ENCODE measurements around the gene PPL.
"Not testable (repeated sequence)": the region's sequence is repeated elsewhere in the genome, so short reads cannot be mapped to it uniquely, and the experiment has no call there.

The PPL gene, protein sequence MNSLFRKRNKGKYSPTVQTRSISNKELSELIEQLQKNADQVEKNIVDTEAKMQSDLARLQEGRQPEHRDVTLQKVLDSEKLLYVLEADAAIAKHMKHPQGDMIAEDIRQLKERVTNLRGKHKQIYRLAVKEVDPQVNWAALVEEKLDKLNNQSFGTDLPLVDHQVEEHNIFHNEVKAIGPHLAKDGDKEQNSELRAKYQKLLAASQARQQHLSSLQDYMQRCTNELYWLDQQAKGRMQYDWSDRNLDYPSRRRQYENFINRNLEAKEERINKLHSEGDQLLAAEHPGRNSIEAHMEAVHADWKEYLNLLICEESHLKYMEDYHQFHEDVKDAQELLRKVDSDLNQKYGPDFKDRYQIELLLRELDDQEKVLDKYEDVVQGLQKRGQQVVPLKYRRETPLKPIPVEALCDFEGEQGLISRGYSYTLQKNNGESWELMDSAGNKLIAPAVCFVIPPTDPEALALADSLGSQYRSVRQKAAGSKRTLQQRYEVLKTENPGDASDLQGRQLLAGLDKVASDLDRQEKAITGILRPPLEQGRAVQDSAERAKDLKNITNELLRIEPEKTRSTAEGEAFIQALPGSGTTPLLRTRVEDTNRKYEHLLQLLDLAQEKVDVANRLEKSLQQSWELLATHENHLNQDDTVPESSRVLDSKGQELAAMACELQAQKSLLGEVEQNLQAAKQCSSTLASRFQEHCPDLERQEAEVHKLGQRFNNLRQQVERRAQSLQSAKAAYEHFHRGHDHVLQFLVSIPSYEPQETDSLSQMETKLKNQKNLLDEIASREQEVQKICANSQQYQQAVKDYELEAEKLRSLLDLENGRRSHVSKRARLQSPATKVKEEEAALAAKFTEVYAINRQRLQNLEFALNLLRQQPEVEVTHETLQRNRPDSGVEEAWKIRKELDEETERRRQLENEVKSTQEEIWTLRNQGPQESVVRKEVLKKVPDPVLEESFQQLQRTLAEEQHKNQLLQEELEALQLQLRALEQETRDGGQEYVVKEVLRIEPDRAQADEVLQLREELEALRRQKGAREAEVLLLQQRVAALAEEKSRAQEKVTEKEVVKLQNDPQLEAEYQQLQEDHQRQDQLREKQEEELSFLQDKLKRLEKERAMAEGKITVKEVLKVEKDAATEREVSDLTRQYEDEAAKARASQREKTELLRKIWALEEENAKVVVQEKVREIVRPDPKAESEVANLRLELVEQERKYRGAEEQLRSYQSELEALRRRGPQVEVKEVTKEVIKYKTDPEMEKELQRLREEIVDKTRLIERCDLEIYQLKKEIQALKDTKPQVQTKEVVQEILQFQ (N-terminal part only)

DNA sequence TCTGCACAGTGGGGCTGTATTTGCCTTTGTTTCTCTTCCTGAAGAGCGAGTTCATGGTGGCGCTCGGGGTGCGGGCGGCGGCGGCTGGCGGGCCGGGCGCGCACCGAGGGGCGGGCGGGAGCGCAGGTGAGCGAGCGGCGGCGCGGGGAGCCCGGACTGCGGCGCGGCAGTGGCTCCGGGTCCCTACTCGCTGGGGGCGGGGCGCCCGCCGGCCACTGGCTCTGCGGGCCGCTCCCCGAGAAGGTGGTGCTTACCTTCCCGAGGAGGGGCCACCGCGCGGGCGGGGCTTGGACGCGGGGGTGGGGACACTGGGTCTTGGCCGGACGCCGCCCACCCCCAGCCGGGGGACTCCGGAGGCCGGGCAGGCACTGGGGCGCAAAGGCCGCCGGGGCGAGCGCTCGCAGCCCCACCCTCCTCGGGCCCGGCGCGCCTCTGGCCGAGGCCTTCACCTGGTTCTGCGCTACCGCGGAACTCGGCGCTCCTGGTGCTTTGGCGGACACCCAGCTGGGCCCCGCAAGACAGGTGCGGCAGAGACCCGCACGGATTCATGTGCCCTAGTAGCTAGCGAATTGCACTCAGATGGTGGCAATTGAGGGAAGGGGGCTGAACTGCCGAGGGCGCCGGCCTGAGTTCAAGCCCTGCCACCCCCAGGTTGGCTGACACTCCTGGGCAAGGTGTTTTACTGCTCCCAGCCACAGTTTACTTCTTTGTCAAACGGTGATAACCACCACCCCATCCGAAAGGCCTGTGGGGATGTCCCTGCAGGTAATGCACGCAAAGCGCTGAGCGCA is at the start of gene PPL:
PPL (minus strand) TSS at position 158 of the 791 bp plus-strand sequence; CDS start at position 55, 103 bp downstream.
- peak; percentile 64 for DNase-seq

DNA sequence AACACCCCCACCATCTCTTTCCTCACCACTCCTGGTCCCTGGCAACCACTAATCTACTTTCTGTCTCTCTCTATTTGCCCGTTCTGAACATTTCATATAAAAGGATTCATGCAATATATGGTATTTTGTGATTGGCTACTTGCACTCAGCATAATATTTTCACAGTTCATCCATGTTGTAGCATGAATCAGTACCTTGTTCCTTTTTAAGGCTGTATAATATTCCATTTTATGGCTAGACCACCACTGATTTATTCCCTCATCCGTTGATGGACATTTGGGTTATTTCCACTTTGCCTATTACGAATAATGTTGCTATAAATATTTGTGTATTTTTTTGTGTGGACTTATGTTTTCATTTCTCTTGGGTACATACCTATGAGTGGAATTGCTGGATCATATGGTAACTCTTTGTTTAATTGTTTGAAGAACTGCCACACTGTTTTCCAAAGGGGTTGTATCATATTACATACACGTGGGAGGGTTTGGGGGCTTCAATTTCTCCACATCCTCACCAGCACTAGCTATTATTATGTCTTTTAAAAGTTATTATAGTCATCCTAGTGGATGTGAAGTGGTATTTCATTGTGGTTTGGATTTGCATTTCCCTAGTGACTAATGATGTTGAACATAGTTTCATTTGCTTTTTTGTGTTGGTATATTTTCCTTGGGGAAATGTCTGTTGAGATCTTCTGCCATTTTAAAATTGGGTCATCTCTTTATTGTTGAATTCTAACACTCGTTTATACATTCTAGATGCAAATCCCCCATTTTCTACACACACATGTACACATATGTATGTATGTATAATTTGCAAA is 47.4 kb upstream of the PPL start:
- no peak for DNase-seq

DNA sequence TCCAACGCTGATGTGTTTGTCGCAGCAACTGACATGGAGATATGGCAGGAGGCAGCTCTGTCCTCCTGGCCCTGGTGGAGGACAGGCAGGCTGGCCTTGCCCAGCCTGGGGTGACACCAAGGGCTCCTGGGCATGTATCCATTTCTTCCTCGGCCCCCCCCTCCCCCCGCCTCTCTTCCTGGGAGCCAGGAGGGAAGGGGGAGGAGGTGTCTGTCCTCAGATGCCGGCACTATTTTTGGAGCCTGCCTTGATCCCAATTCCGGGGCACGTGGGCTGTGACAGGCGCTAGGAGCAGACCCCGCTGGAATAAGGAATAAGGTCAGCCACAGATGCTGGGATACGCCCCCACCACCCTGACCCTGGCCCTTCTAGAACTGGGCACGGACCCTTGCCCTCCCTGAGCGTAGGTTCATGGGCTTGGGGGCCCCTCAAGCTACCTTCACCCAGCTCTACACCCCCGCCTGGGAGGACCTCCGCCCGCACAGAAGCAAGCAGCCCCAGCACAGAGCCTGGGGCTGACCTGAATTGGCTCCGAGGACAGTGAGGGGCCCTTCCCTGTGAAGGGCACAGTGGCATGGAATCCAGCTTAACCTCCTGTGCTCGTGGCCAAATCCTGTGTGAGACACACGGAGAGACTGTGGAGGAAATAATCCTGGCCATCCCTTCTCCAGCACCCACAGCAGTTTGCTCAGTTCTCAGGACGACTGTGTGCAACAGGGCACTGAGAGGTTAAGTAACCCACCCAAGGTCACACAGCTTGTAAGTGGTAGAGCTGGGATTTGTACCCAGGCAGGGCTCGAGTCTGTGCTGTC is 45.3 kb upstream of the PPL start:
- DNase-seq = no peak

DNA sequence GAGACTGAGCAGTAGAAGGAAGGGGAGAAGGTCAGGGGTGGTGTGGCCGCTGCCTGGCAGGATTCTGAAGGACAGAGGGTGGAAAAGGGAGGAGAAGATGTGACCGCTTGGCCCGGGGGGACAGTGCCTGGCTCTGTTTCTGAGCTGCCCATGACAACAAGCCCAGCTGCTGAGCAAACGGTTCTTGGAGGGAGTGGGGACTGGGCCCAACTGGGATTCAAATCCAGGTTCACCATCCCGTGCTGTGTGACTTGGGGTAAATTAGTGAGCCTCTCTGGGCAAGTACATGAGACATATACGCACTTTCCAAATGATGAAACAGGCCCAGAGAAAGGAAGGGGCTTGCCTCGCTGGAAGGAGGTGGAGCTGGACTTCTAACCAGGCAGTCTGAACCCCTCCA is 44.5 kb upstream of the PPL start:
- DNase-seq = no peak

DNA sequence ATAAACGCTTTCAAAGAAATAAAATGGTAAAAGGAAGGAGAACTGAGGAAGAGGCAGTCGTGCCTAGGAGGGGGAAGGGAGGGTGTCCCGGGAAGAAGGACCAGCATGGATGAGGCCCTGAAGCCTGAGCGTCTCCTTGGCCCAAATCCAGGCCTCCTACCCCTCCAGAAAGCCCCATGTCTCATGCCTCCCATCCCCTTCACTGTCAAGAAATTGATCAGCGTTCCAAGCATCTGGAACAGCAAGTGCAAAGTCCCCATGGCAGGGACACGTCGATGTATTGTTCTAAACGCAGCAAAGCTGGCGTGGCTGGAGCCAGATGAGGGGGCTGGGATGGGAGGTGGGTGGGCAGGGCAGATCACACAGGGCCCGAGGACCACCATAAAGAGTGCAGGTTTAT is 43.7 kb upstream of the PPL start:
- no peak for DNase-seq

DNA sequence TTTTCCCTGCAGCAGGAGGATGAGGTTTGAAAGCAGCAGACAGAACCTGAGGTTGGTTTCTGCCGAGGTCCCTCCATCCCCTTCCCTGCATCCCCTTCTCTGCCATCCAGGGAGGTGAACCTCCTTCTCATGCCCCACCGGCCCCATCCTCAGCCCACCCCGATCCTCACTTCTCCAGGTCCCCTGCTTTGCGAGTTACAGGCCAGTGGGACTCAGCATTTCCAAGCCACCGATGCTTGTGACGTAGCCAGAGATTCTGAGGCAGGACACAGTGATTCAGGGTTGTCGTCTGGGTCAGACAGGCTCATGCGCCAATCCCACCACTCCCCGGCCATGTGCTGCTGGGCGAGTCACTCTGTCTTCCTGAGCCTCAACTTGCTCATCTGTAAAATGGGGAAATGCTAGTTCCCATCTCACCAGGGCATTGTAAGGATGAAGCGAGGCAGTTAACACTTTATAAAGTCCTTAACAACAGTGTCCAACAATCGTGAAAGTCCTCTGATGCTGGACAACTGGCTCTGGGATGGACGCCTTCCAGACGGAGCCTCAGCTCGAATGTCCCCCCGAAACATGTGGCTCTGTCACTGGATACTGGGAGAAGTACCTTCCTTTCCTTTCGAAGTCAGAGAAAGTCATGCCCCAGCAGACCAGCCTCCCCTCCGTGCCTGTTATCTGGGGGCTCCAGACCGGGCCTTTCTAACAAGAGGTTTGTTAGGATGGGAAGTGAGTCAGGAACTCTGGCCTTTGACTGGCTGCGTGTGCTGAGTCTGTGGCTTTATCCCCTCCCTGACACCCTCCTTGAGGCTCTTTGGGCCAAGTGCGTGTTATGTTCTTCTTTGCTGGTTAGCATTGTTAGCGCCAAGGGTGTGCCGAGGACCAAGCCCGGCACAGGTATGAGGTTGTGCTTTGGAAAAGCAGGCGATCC is 43.0 kb upstream of the PPL start:
- no peak for DNase-seq

DNA sequence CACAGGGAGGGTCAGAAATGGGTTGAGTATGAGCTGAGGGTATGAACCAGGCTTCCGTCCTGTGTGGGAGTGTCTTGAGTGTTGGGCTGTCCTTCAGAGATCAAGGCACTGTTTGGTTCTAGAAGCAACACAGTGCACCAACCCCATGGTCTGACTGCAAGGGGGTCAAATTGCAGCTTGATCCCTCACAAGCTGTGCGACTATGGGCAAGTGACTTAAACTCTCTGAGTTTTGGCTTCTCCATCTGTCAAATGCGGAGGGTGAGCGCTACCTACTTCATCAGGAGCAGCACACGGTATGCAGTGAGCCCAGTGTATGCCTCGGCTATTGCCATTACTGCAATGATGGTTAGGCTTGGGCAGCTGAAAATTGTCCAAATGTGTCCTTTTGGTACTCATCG is 42.2 kb upstream of the PPL start:
- no peak for DNase-seq

DNA sequence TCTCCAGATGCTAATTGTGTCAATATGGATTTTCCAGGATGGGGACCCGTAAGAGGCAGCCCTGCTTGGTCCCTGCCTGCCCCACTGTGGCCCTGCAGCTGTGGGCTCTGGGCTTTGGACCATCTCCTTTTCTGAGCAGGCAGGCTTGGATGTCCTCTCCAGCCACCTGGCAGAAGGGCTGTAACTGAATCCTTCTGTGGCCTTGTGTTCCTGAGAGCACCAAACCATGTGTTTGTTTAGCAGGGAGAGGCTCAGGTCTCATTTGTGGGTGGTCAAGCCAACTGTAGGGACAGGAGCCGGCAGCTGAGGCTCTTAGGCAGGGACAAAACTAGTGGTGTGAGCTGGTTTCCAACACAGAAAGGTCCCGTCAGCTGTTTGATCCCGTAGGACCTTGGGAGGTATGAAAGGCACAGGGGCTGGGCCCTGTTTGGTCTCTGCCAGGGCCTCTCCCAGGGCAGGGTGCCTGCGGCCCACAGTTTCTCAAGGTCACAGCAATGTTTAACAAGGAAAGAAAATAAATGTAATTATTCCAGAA is 39.7 kb upstream of the PPL start:
- peak; percentile 34 for DNase-seq

DNA sequence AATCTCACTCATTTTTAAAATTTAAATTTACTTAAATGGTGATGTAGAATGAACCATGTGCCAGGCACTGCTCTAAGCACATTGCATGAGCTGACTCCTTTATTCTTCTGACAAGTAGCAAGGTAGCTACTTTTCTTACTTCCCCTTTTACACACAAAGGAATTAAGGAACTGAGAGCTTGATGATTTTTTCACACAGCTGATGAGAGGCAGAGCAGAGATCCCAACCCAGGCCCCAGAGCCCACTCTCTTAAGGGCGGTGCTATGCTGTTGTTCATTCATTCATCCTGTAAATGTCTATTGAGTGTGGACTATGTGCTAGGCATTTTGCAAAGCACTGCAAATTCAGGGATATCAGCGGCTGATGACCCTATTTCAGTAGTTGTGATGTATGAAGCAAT is 39.1 kb upstream of the PPL start:
- no peak for DNase-seq

DNA sequence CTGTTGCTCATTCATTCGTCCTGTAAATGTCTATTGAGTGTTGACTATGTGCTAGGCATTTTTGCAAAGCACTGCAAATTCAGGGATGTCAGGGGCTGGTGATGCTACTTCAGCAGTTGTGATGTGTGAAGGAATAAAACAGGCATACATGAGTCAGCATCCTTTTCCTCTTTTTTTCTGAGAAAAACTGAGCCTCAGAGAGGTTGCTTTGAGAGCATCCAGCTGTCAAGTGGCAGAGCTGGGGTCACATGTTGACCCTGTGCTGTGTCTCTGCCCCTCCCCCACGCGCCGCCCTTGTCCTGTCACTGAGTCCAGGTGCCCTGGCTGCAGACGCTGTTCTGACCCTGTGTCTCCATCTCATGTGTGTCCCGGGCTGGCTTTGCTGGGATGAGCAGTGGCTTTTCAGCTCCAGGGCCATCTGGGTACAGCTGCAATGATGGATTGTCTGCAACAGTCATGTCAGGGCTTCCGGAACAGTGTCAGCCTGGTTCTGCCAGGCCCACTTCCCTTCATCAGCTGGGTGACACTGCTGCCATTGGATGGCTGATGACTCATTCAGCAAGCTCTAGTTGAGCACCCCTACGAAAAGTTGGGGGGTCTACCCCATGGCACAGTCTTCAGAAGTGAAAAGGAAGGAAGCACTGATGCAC is 36.1 kb upstream of the PPL start:
- no peak for DNase-seq

DNA sequence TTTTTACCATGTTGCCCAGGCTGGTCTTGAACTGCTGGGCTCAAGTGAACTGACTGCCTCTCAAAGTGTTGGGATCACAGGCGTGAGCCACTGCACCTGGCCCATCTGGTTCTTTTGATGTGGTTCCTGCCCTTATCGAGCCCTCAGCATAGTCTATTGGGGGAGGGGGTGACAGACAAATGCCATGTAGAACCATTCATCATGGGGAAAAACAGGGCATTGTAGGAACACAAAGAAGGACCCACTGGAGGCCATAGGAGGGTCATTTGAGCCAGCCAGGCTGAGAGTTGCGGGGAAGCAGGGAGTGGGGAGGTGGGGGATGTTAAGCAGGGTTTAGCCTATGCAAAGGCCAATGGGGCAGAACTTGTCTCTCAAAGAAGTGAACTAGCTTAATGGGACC is 33.1 kb upstream of the PPL start:
- no peak for DNase-seq

DNA sequence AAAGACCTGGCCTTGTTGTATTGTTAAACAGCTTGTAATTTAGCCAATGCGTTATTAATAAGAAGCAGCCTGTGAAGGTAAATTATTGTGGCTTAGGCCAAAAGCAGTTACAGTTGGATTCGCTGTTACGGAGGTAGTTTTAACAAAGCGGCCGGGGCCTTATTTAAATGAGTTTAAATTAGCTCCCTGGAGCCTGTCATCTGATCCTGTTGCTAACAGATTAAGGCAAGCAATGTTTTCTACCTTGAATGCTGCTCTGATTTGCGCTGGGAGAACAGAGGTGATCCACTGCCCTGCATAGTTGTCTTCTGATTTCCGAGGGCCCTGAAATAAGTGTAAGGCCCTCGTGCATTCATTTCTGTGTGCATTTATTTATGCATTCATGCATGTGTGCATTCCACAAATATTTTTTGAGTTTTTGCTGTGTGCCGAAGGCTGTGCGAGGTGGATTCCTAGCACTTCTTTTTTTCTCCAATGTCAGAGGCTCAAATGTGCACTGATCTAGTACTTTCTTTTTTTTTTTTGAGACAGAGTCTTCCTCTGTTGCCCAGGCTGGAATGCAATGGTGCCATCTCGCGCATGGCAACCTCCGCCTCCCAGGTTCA is 32.0 kb upstream of the PPL start:
- no peak for DNase-seq

DNA sequence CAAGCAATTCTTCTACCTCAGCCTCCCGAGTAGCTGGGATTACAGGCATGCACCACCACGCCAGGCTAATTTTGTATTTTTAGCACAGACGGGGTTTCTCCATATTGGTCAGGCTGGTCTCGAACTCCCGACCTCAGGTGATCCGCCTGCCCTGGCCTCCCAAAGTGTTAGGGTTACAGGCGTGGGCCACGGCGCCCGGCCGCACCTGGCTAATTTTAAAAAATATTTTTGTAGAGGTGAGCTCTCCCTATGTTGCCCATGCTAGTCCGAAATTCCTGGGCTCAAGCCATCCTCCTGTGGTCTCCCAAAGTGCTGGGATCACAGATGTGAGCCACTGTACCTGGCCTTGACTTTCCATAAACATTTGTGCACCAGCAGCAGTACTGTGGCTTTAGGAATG is 31.3 kb upstream of the PPL start:
- not testable (repeated sequence) for DNase-seq

DNA sequence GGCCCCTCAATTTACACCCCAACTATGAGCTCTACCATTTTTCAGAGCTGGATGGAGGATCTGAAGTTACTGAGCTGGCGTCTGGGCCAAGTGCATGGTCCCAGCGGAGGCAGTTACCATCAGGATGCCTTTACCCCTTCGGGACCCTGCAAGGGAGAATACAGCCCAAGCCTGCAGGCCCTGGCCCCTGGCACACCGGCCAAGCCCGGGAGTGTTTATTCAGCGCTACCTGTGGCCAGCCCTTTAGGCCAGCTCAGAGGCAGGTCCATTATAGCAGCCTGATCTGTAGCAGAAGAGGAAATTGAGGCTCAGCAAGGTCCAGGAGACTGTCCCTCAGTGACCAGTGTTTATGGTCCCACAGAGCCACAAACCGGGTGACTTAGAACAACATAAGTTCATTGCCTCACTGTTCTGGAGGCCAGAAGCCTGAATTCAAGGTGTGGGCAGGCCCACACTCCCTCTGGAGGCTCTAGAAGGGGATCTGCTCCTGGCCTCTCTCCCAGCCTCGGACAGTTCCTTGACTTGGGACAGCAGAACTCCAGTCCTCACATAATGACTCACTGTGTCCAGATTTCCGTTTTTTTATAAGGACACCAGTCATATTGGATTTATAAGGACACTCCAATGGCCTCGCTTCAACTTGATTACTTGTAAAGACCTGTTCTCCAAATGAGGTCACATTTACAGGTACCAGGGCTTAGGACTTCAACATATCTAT is 29.9 kb upstream of the PPL start:
- DNase-seq = no peak

DNA sequence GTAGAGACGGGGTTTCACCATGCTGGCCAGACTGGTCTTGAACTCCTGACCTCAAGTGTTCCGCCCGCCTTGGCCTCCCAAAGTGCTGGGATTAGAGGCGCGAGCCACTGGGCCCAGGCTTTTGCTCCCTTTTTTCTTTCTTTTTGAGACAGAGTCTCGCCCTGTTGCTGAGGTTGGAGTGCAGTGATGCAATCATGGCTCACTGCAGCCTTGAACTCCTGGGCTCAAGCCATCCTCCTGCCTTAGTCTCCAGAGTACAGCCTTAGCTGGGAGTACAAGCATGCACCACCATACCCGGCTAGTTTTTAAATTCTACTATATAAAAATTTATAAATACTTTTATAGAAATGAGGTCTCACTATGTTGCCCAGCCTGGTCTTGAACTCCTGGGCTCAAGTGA is 26.6 kb upstream of the PPL start:
- not testable (repeated sequence) for DNase-seq

DNA sequence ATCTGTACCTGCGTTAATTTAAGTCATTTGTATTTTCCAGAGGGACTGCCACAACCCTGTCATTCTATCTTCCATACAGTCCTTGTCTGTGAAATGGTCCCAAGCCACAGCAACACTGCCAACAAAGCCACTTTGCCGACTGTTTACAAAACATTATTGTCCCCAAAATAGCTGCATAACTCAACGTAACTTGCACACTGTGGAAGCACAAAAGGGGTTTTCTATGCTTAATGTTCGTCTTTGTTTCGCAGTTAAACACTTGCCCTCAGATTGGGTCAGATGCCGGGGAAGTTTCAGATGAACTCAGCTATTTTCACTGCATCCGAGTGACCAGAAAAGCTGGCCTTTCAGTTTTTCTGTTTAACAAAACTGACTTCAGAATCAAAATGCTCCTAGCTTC is 25.8 kb upstream of the PPL start:
- DNase-seq = no peak

DNA sequence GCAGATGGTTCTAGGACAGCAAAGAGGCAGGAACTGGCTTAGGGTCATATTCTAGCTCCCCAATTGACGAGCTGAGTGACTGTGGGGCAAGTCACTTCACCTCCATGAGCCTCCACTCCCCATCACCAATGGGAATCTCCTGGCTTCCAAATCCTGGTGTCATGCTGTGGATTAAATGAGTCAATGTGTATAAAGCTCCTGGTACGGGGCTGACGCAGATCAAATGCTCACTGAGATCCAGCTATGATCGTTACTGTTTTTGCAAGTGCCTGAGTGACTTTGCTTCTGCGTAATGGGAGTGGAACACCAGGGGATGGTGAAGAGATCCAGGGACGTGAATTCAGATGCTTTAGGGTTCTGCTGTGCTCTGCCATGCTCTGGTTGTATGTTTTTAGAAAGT is 23.6 kb upstream of the PPL start:
- no peak for DNase-seq

All from NCI-H2029 treated with DMSO at 0.1 percent for 48 hours (cell line).